ENCODE data around the gene CLCN5.
"Not testable (repeated sequence)": the region's sequence is repeated elsewhere in the genome, so short reads cannot be mapped to it uniquely, and the experiment has no call there.

CLCN5 gene

DNA sequence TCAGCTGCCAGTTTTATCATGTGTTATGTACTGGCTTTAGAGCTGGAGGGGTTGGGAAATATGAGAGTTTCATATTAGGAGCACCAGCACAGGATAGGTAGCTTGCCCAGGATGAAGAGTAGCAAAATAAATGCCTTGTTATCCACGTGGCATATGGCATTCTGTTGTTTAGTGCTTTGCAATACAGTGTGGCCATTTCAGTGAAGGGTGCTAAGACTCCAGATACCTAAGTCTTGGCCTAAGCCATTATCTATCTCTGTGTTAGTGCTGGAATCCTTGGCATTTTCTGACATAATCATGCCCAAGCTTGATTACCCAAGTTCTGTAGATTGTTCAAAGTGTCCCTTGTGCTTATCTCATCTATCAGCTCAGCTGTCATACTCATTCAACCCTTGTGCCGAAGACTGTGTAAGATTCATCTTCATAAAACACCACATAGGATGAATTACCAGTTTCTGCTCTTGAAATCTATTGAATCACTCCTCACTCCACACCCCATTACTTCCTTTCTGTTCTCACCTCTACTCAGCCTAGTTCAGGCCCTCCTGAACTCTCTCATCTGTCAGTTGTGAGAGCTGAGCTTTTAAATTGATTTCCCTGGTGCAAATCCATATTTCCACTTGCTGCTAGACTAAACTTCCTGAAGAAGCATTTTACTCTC is 73.5 kb downstream of the CLCN5 start:
- DNase-seq (ENCODE audit: low spot score) = no peak

DNA sequence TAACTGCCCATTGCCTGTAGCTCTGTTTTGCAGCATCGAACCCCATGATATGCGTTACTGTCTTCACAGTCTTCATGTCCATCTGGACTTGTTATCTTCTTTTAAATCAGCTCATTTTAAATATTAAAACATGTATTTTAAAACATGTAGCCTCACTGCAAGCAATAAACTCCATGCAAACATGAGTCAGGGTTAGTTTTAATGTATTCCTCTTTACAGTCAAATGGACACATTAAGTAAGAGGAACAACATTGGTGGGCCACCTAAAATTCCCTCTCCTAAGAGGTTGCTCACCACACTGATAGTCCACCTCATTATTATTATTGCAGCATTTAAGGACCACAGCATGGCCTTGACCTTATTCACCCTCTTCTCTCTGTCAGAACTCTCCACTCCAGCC is 74.1 kb downstream of the CLCN5 start:
- DNase-seq (ENCODE audit: low spot score) = no peak

DNA sequence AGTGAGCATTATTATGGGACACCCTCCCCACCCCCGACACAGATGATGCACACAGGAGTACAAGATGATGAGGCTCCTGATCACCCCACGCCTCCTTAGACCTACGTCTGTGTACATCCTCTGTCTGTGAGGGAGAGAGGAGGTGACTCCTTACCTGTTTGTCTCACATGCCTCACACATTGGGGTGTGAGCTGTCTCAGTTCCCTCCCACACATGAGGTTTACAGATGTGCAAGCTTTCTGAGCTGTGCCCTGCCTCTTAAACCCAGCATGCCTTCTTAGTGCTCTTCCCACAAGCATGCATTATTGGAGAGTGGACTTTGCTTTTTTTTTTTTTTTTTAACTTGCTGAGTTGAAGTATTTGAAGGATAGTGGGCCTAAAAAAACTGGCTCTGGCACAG is 76.7 kb downstream of the CLCN5 start:
- DNase-seq (ENCODE audit: low spot score) = no peak

DNA sequence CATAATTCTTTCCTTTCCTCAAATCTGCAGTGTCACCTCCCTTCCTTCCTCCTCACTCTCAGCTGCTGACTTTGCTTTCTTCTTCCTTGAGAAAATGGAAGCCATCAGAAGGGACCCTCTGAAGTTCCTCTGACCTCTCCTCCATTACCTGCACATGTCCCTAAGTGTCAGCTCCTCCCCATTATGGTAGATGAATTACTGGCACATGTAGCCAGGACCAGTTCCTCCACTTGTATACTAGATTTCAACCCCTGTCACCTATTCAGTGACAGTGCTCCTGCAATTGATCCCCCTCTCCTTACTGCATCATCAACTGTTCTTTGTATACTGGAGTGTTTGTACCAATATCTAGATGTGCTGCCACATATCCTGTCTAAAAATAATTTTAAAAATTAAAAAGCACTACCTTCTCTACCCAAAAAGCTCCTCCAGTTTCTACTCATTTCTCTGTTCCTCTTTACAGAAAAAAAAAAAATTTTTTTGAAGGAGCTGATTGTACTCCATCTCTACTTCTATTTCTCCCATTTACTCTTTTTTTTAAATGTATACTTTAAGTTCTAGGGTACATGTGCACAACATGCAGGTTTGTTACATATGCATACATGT is 78.6 kb downstream of the CLCN5 start:
- DNase-seq (ENCODE audit: low spot score) = no peak

DNA sequence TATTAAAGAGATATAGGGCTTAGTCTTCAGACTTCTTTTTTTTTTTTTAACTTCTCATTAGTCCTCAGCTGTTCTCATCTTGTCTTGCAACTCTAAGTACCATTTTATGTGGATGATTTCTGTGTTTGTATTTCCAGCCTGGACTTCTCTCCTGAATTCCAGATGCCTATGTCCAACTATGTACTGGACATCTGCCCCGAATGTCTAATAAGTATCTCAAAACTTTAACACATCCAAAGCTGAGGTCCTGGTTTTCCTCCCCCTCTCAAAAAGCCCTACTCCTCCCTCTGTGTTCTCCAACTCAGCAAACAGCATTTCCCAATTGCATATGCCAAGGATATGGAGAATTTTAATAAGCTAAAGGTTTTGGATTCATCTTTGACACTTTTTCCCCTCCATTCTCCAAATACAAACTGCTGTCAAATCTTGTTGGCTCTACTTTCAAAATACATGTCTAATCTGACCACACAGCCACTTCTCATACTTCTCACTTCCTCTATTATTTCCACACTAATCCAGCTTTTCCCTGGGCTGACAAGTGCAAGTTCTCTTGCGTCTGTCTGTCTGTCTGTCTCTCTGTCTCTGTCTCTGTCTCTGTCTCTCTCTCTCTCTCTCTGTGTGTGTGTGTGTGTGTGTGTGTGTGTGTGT is 79.8 kb downstream of the CLCN5 start:
- DNase-seq (ENCODE audit: low spot score) = no peak

DNA sequence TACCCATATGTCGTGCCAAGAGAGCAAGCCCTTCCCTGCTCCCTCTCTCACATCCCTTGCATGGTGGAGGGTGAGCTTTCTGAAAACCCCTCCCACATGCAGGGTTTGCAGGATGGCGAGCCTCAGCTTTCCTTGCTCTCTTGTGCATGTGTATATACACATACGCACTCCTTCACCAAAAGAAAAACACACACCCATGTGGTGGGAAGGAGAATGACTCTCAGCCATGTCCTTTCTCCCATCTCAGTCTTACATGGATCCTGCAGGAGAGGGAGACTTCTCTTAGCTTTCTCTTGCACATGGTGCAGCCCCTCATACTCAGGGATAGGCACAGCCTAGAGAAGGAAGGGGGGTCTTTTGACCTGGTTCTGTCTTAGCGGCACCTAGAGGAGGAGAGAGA is 81.1 kb downstream of the CLCN5 start:
- DNase-seq (ENCODE audit: low spot score) = no peak

DNA sequence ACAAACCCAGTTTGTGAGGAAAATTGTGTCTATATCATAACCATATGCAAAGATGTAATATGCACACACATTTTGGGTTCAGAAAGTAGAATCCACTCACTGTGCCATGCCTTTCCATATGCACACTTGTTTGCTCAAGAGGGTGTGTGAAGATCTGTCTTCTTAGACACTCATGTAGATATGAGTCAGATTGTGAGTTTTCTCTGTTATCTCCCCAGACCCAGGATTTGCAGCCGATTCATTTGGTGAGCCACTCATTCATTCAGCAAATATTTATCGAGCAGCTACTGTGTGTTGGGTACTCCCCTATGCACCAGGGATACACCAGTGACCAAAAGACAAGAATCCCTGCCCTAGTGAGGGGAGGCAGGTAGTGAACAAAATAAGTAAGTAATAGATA is 81.5 kb downstream of the CLCN5 start:
- DNase-seq (ENCODE audit: low spot score) = no peak

DNA sequence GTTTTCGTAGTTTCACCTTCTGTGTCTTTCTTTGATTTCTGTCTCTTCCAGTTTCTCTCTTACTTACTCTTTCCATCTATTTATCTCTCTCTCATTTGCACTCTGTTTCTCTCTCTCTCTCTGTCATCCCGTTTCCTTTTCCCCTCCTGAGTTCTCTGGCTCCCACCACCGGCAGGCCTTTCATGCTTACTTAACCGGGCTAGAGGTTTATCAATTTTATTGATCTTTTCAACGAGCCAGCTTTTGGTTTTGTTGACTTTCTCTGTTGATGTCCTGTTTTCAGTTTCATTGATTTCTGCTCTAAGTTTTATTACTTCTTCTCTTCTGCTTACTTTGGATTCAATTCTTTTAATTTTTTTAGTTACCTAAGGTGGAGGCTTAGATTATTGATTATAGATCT is 103.2 kb downstream of the CLCN5 start:
- DNase-seq (ENCODE audit: low spot score) = not testable (repeated sequence)

DNA sequence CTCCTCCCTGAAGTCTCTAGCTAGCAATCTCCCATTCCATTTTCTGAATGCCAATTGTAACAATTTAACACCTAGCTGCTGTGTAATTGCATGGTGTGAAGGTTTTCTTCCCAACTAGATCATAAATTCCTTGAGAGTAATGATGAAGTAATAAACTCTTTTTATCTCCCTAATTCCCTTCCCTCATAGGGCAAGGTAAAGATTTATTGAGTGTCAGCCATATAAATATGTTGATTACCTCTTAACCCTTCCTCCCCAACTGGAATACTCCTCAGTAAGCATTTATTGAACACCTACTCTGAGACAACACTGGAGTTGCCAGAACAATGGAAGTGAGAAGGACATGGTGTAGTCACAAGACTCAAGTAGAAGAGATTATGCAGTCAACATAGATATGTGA is 112.7 kb downstream of the CLCN5 start:
- DNase-seq (ENCODE audit: low spot score) = no peak

DNA sequence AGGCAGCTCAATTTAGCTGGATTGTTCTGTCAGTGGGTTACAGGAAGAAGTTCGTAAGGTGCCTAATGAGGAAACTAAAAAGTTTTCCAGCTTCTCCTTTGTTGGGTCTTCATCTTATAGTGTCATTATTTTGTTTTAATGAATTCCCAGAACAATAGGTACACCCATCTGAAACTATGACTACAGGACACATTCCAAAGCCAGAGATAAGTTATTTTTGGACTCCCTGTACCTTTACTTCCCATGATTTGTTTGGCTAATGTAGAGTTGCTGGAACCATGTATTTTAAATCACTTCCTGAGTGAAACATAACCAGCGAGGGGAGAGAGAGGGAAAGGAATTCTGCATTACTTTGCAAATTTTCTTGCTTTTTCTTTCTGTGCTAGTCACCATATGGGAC is 114.0 kb downstream of the CLCN5 start:
- no peak for DNase-seq (ENCODE audit: low spot score)

DNA sequence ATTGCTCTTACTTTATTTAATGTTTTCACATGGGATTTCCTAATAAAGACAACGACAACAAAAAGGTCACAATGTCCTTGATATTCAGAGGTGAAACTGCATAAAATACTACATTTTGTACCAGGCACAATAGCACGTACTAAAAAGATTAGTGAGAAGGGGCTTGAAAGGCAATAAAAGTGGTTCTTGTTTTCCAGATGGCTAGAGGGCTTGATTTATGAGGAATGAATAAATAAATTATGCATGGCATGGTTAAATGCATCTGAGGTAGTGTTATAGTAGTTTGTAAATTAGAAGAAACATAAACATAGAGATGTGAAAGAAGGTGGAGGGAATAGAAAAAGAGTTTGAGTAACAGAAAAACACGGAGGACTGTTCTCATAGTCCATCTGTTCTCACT is 123.4 kb downstream of the CLCN5 start:
- DNase-seq (ENCODE audit: low spot score) = no peak

DNA sequence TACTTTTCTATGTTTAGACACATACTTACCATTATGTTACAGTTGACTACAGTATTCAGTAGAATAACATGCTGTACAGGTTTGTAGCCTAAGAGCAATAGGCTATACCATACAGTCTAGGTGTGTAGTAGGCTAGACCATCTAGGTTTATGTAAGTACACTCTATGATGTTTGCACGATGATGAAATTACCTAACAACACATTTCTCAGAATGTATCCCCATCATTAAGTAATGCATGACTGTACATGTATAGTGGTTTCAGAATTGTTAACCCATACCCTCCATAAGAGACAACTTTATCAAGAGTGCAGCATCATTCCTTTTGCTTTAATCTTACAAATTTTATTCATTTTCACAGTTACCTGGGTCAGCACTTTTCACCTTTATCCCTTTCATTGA is 126.8 kb downstream of the CLCN5 start:
- DNase-seq (ENCODE audit: low spot score) = no peak

DNA sequence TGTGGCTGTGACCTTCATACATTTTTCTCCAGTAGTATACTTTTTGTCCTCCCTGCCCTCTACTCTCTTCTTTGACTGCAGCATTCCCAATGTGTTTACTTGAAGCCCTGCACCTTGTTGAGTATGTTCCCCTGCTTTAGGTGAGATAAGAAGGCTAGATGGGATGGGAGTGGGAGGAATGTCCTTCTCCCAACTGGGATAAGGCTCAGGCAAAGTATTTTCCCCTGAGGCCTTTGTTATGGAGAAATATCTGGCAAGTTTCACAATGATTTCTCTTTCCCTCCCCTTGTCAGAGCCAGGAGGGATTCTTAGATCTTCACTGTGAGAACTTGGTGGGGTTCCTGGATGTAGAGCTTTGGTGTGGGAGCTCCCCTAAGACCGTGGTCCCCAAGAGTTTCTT is 131.8 kb downstream of the CLCN5 start:
- no peak for DNase-seq (ENCODE audit: low spot score)

DNA sequence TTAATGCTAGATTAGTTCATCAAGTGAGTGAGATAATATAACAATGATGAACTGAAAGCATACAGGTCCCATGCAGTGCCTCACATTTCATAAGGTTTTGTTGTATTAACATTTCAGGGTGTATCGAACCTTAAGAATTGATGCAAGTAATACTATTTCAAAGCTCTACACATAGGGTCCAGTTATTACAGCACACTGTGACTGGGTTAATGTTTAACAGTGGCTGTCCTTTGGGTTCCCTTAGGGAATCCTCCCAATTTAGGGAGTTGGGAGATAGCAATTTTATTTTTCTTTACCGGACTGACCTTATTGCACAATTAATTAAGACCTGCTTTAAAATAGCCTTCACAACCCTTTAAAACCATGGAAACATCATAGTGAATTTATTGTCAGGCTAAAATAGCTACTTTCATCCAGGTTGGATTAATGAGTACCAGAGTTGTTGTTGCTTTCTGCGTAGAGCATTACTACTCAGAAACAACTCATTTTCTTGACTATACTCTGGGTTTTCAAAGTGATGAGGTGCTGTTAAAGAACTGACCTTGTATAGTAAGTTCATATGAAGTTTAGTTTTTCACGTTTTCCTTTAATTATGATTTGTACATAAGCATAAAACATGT is 144.0 kb downstream of the CLCN5 start:
- no peak for DNase-seq (ENCODE audit: low spot score)

DNA sequence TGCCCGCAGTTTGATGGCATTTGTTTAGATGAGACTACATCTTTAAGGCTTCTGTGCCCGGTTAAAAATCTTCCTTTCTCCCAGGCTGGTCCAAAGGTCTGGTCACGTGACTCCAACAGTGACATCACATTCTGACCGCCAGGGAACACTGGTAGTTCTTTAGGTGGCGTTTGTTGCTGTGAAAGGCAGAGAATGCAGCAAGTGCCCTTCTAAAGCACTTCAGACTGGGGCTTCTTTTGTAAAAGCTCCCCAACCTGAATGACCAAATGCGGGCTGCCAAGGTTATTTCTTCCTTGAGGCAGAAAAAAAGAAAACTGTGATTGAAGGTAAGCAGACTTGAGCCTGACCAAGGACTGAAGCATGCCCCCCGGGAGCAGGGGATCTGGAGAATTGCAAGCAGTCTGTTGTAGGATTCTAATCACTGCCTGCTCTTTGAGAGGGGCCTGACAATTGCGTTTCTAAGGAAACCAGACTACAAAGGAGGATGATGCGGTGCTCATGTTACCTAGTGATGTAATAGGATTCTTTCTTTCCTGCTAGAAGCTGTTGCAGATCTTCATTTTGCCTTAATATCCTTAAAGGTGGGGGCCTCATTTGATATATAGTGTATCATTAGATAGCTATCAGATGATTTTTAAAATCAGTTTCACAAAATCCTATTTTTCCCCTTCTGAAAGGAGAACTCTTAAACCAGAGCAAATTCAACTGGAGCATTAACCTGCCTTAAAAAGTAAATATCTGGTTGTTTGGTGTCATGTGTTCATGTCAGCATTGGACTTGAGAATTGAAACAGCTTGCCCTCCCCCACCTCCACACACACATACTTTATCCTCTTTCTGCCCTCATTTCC is 145.3 kb downstream of the CLCN5 start:
- DNase-seq (ENCODE audit: low spot score) = no peak

DNA sequence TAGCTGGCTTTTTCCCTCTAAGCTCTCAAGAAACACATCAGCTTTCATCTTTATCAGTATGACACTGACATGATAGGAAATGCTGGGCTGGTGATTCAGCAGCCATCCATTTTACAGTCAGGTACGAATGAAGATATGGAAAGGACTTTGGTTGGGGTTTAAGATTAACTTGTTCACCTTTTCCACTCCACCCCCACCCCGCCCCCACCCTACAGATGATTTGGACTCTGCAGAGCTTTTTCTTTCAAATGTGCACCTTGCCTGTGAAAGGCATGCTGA is 145.8 kb downstream of the CLCN5 start:
- DNase-seq (ENCODE audit: low spot score) = no peak

DNA sequence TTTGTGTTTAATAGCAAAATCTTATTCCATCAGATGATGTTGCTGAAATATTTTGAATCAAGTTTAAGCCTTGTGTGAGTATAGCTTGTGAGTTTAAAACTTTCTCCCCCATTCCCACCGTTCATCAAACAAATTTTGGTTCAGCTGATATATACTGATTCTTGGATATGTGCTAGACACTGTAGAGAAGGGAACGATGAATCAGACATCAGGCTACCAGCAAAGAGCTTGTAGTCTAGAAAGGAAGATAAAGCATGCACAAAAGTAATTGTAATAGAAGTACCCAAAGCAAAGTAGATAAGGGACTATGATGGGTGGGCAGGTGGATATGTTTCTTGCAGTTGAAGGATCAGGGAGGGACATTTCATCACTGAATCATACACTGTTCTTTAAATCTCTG is 146.5 kb downstream of the CLCN5 start:
- no peak for DNase-seq (ENCODE audit: low spot score)

DNA sequence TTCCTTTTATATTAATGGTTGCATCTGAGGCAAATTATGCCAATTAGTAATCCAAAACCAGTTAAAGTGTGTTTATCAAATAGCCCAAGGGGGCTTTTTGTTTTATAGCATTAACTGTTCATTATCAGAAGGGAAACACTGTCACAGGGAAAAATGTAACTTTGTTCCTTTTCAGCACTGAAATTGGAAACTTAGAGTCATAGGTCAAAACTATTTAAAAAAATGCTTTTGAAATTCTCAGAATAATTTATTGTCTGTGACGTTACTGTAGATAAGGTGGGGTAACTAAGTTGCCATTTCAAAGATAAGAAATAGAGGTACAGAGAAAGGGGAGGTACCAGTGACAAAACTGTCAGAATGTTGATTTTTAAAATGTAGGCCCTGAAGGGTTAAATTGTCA is 149.1 kb downstream of the CLCN5 start:
- DNase-seq (ENCODE audit: low spot score) = no peak

DNA sequence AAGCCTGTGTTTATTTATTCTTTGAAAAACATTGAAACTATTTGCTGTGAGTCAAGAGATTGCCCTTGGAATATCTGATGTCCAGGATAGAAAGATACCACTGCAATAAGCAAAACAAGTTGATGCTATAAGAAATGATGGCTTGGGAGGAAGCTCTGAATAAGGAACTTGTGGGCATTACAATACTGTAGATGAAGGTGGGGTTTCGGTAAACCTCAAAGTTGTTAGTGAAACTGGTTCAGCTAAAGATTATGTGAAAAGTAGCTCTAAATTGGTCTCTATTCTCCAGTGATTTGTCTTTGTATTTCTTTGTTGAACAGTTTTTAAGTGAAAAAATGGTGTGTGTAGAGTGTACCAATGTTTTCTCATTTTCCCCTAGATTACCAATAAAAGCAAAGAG is 149.7 kb downstream of the CLCN5 start:
- DNase-seq (ENCODE audit: low spot score) = no peak

DNA sequence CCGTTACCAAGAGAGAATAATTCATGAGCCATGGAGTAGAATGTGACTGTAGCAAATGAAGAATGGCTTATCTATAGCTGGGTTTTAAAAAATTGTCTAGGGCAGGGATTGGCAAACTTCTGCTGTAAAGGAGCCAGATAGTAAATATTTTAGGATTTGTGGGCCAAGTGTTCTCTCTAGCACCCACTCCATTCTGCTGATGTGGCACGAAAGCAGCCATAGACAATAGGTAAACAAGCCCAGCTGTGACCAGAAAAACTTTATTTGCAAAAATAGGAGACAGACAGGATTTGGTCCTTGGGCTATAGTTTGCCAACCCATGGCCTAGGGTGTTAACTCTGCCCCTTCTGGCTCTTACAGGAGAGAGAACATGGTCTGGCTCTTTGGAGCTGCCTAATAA is 151.2 kb downstream of the CLCN5 start:
- DNase-seq (ENCODE audit: low spot score) = no peak

DNA sequence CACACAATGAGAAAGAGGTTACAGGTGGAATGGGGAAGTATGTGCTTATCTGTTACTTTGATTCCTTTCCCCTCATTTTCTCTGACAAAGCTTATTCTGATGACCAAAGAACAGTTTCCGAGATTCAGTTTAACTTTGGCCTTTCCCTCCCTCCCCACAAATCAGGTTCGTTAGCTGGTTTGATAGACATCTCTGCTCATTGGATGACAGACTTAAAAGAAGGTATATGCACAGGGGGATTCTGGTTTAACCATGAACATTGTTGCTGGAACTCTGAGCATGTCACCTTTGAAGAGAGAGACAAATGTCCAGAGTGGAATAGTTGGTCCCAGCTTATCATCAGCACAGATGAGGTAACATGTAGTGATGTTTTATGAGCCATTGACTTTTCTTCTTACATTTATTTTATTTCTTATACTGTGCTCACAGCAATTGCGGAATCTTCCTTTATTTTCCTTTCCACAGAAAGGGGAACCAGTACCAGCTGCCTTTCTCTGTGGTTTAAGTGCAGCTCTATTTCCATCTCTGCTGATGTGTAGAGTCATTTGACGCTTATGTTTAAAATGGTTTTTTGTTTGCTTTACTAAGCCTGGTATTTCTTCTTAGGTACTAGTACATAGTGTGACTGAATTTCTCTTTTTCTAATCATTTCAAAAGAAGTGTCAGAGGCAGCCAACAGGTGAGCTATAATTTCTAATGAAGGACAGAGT is 153.4 kb downstream of the CLCN5 start:
- DNase-seq (ENCODE audit: low spot score) = no peak

DNA sequence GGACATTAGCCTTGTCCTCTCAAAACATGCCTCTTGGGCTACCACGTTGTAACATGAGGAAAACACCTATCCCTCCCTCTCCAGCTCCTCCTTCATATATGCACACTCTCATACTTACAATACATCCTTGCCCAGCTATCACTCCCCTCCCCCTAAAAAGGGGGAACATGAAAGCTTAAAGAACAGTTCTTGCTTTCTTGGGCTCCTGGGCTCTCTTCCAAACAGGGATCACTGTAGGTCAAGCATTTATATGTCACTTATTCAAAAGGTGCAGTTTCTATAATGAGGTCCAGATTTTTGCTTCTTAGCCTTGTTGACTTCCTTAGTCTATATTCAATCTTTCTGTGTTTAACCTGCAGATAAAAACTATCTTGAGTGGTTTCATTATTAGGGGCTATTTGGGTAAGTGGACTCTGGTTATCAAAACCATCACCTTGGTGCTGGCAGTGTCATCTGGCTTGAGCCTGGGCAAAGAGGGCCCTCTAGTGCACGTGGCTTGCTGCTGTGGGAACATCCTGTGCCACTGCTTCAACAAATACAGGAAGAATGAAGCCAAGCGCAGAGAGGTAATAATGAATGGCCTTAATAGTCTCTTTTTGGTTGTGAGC is 159.0 kb downstream of the CLCN5 start:
- no peak for DNase-seq (ENCODE audit: low spot score)

Data from germinal center (tissue), 1 donor.